ENCODE data around the gene CTXND1. TPM values are rescaled to one million over a fixed set of nuclear protein-coding genes. Genes with fewer than 3 reads are reported as not detected.
A peak's percentile ranks its signal among the peaks of the same experiment; 100 is the strongest.
"Not testable (repeated sequence)": the region's sequence is repeated elsewhere in the genome, so short reads cannot be mapped to it uniquely, and the experiment has no call there.

The CTXND1 gene
- total RNA-seq, result 10 to 100 TPM in 1 of 6 experiments, 1 to 10 TPM in 5; 2.7 to 10.1 (median 4.5) TPM
- long read RNA-seq, result 0 reads

GRCh38 chr15:80252121-80252518 is at the start of gene CTXND1:
Gene CTXND1, minus strand, starts transcription at chr15:80252213. Its CDS starts 50,264 bp downstream, at chr15:80201949.
- Histone ChIP-seq H3K9me3 (no peaks in the 10 kb centered on the region), H3K36me3 (no peaks in the 10 kb centered on the region), H3K4me1 (peaks cover 0 to 29% (median 9%) of the 10 kb centered on the region in 4 donors), H3K4me3 (peak within 1 kb of the TSS; percentile 49 to 71 (median 57)), H3K27me3 (no peaks in the 10 kb centered on the region), H3K27ac (peak within 1 kb of the TSS; percentile 73 to 99 (median 80))
- DNase-seq (peak; percentile 39 to 67 (median 58)), ATAC-seq (peak; percentile 29 to 50 (median 34))
- 1% methylated on average over 8 of the region's 24 CpGs for WGBS (ENCODE audit: insufficient coverage, low coverage, low lambda C conversion rate, missing lambda C conversion rate)
- TF ChIP-seq, protein P1, sequence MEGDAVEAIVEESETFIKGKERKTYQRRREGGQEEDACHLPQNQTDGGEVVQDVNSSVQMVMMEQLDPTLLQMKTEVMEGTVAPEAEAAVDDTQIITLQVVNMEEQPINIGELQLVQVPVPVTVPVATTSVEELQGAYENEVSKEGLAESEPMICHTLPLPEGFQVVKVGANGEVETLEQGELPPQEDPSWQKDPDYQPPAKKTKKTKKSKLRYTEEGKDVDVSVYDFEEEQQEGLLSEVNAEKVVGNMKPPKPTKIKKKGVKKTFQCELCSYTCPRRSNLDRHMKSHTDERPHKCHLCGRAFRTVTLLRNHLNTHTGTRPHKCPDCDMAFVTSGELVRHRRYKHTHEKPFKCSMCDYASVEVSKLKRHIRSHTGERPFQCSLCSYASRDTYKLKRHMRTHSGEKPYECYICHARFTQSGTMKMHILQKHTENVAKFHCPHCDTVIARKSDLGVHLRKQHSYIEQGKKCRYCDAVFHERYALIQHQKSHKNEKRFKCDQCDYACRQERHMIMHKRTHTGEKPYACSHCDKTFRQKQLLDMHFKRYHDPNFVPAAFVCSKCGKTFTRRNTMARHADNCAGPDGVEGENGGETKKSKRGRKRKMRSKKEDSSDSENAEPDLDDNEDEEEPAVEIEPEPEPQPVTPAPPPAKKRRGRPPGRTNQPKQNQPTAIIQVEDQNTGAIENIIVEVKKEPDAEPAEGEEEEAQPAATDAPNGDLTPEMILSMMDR (IDR thresholded peaks at IDR 0.05), result no peak
- peak; percentile 37 for TF ChIP-seq POLR2A (IDR thresholded peaks at IDR 0.05)
- intact Hi-C loops (cut with DNase I), result no loop called here

DNA sequence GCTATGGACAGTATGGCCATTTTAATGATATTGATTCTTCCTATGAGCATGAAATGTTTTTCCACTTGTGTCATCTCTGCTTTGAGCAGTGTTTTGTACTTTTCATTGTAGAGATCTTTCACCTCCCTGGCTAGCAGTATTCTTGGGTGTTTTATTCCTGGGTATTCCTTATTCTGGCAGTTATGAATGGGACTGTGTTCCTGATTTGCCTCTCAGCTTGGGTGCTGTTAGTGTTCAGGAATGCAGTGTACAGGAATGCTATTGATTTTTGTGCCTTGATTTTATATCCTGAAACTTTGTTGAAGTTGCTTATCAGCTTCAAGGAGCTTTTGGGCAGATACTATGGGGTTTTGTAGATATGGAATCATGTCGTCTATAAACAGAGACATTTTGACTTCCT is 49.5 kb upstream of the CTXND1 start:
- WGBS (ENCODE audit: insufficient coverage, low coverage, low lambda C conversion rate, missing lambda C conversion rate), result 35% methylated on average over 1 of the region's 1 CpG
- Histone ChIP-seq H3K27ac (no peak overlapping the region), H3K36me3 (no peaks in the 10 kb centered on the region), H3K4me1 (no peaks in the 10 kb centered on the region), H3K9me3 (no peaks in the 10 kb centered on the region), H3K4me3 (no peak overlapping the region), H3K27me3 (no peaks in the 10 kb centered on the region)
- intact Hi-C loops (cut with DNase I), result no loop called here
- no peak for DNase-seq
- TF ChIP-seq POLR2A (IDR thresholded peaks at IDR 0.05), result no peak
- TF ChIP-seq, protein P1 (IDR thresholded peaks at IDR 0.05), result no peak
- ATAC-seq, result no peak

GRCh38 chr15:80295777-80296176 is 43.8 kb upstream of the CTXND1 start:
- H3K9me3 ChIP-seq; intact Hi-C loops (cut with DNase I); H3K27ac ChIP-seq; DNase-seq; H3K36me3 ChIP-seq; H3K4me3 ChIP-seq; H3K27me3 ChIP-seq; H3K4me1 ChIP-seq; ATAC-seq: not testable (repeated sequence)
- 96% methylated on average over 4 of the region's 4 CpGs for WGBS (ENCODE audit: insufficient coverage, low coverage, low lambda C conversion rate, missing lambda C conversion rate)

- no peaks in the 10 kb centered on the region for H3K4me1 ChIP-seq
- H3K27me3 ChIP-seq, result no peaks in the 10 kb centered on the region
- 54% methylated on average over 4 of the region's 4 CpGs for WGBS (ENCODE audit: insufficient coverage, low coverage, low lambda C conversion rate, missing lambda C conversion rate)
- intact Hi-C loops (cut with DNase I), result no loop called here
- no peaks in the 10 kb centered on the region for H3K36me3 ChIP-seq
- TF ChIP-seq, protein P1 (IDR thresholded peaks at IDR 0.05), result no peak
- TF ChIP-seq POLR2A (IDR thresholded peaks at IDR 0.05), result no peak
- DNase-seq (no peak), ATAC-seq (no peak)
- H3K4me3 ChIP-seq, result no peak overlapping the region
- no peak overlapping the region for H3K27ac ChIP-seq
- H3K9me3 ChIP-seq, result no peaks in the 10 kb centered on the region
Measured at GRCh38 chr15:80292079-80292478, 40.1 kb upstream of the CTXND1 start.

DNA sequence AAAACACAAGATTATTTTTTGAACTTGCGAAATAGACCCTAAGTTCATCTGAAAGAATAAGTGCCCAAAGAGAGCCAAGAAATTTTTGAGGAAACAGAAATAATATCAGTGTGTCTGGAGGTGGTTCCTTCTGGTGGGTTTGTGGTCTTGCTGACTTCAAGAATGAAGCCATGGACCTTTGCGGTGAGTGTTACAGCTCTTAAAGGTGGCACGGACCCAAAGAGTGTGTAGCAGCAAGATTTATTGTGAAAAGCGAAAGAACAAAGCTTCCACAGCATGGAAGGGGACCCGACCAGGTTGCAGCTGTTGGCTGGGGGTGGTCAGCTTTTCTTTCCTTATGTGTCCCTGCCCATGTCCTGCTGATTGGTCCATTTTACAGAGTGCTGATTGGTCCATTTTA is 38.9 kb upstream of the CTXND1 start:
- H3K36me3 ChIP-seq; ATAC-seq; H3K9me3 ChIP-seq; DNase-seq; H3K27me3 ChIP-seq; H3K27ac ChIP-seq; H3K4me3 ChIP-seq; intact Hi-C loops (cut with DNase I); H3K4me1 ChIP-seq: not testable (repeated sequence)
- 67% methylated on average over 5 of the region's 5 CpGs for WGBS (ENCODE audit: insufficient coverage, low coverage, low lambda C conversion rate, missing lambda C conversion rate)

Data from right lobe of liver (tissue), 6 donors.